NAMALWA (cell line): Measurements from ENCODE around the gene DUSP8.
A peak's percentile ranks its signal among the peaks of the same experiment; 100 is the strongest.
"Not testable (repeated sequence)": the region's sequence is repeated elsewhere in the genome, so short reads cannot be mapped to it uniquely, and the experiment has no call there.

Experiments
- DNase-seq: peaks from one replicate; pipeline ENCODE4 v3.0.0-alpha.2; 2015; ENCODE audit warnings: low spot score

DUSP8 gene

DNA sequence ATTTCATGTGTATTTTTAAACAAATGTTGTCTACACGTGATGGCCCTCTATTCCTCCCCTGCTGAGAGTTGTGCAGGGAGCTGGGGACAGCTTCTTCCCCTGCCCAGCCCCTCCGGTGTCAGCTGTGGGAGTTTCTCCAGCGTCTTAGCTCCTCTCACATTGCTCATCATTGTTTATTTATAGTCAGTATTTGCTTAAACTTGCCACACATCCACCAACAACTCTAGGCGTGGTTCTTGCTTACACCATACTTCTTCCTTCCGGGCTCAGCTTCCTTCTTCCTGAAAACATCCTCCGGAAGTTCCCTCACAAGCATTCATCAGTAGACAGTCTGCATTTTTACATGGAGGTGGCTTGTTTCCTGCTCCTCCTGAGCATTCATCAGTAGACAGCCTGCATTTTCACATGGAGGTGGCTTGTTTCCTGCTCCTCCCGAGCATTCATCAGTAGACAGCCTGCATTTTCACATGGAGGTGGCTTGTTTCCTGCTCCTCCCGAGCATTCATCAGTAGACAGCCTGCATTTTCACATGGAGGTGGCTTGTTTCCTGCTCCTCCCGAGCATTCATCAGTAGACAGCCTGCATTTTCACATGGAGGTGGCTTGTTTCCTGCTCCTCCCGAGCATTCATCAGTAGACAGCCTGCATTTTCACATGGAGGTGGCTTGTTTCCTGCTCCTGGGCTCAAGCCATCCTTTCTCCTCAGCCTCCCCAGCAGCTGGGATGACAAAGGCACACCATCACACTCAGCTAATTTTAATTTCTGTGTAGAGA is 17.3 kb upstream of the DUSP8 start:
- DNase-seq: not testable (repeated sequence)

DNA sequence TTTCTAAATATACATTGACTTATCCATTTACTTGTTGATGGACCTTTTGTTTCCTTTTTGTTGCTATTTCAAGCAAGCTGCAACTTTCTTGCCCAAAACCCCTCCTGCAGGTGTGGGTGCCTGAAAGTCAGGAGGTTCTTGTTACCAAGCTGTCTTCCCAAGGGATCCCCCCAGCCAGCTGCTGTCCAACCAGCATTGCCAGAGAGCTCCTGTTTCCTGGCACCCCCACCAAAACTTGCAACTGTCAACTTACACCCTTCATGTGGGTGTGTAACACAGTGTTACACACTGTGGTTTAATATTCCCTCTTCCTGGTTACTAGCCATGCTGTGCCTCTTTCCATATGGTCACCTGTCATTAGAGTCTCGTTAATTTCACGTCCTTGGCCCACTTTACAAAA is 14.6 kb upstream of the DUSP8 start:
- DNase-seq: no peak

DNA sequence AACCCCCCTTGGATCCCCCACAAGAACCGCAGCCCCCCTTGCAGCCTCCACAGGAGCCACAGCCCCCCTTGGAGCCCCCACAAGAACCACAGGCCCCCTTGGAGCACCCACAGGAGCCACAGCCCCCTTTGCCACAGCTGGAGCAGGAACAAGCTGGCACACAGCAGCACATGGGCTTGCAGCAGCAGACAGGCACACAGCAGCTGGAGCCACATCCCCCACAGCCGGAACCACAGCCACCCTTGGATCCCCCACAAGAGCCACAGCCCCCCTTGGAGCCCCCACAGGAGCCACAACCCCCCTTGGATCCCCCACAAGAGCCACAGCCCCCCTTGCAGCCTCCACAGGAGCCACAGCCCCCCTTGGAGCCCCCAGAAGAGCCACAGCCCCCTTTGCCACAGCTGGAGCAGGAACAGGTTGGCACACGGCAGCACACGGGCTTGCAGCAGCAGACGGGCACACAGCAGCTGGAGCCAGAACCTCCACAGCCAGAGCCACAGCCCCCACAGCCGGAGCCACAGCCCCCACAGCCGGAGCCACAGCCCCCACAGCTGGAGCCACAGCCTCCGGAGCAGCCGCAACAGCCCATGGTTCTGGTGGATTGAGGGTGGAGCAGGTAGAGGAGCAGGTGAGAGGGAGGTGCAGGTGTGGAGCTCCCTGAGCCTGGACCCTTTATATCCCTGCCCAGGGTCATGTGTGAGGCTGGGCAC is 12.7 kb upstream of the DUSP8 start, which contains the start of gene KRTAP5-1:
TSS of gene KRTAP5-1 (minus strand) at position 623 of the 710 bp plus-strand sequence. CDS start at position 589, 34 bp downstream.
- not testable (repeated sequence) for DNase-seq

DNA sequence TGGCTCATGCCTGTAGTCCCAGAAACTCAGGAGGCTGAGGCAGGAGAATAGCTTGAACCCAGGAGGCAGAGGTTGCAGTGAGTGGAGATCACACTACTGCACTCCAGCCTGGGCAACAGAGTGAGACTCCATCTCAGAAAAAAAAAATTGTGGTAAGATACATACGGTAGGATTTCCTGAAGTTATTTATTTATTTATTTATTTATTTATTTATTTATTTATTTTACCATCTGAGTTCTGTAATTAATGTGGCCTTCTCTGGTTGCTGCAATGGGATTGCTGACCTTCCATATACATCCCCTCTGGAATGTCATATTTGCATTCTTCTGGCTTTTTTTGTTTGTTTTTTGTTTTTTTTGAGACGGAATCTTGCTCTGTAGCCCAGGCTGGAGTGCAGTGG is 10.8 kb upstream of the DUSP8 start:
- DNase-seq: not testable (repeated sequence)

GRCh38 chr11:1581976-1582375 is 9.9 kb upstream of the DUSP8 start:
- DNase-seq: no peak

- DNase-seq: no peak
Measured at GRCh38 chr11:1576825-1577224, 4.8 kb upstream of the DUSP8 start.

DNA sequence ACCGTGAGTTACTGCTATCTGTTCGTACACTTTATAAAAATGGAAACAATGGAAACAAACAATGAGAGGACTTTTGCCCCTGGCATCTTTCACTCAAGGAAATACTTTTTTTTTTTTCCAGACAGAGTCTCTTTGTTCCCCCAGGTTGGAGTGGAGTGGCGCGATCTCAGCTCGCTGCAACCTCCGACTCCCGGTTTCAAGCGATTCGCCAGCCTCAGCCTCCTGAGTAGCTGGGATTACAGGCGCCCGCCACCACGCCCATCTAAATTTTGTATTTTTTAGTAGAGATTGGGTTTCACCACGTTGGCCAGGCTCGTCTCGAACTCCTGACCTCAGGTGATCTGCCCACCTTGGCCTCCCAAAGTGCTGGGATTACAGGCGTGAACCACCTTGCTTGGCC is 3.7 kb upstream of the DUSP8 start:
- not testable (repeated sequence) for DNase-seq

DNA sequence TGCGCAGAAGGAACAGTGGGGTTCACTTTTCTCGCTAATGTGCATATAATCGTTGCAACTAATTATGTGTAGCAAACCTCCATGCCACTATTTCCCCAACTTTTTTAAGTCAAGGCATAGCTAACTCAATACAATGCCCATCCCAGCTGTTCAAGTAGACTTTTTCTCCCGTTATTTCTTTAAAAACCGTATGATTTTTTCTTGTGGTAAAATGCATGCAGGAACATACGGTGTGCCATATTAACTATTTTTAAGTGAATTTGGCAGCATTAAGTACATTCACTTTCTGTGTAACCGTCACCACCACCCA is 2.8 kb upstream of the DUSP8 start:
- no peak for DNase-seq

- DNase-seq: peak; percentile 57
Measured at GRCh38 chr11:1574238-1574932, 2.3 kb upstream of the DUSP8 start.

DNA sequence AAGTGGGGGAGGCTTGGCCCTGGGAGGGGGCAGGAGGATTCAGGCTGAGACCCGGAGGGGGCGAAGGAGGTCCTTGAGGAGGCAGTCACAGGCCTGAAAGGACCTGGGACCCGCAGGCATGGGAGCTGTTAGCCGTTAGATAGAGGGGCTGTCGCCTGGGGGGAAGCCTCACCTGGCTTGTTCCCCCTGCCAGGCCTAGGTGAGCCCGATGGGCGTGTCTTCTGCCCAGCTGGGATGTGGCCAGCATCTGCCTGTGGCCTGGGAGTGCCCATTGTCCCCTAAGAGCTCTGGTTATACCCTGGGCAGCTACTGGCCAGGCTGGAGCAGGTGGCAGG is 1.8 kb upstream of the DUSP8 start:
- DNase-seq: no peak

DNA sequence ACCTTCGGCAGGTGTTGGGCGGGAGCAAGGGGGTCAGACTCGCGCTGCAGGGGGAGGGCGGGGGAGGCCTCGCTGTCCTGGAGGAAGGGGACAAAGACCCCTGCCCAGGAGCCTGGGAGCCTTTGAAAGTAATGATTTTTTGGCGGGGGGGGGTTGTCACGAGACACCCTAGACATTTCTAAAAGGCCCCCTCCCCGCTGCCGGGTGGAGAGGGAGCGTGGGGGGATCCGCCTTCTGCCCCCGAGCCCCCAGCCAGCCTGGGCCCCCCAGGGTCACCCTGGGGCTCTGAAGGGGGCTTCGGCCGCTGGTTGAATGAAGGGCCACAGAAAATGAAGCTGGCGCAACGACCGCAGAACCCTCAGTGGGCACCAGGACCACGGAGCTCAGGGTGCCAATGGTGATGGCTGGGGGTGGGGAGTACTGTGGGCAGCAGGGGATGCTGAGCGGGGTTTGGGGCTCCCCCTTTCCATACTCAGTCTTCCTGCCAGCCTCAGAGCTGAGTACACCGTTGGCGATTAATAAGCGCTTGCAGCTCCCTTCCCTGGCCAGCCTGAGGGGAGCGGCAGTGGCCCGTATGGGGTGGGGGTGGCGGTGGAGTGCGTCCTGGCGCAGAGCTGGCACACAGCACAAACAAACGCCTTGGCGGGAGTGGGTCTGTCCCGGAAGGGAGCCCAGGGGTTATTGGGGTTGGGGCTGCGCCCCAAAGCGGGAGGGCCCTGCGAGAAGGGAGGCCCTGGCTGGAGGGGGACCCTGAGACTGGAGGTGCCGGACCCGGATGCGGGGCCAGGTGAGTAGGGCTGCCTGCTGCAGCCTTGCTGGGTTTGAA is 1.2 kb upstream of the DUSP8 start:
- no peak for DNase-seq

DNA sequence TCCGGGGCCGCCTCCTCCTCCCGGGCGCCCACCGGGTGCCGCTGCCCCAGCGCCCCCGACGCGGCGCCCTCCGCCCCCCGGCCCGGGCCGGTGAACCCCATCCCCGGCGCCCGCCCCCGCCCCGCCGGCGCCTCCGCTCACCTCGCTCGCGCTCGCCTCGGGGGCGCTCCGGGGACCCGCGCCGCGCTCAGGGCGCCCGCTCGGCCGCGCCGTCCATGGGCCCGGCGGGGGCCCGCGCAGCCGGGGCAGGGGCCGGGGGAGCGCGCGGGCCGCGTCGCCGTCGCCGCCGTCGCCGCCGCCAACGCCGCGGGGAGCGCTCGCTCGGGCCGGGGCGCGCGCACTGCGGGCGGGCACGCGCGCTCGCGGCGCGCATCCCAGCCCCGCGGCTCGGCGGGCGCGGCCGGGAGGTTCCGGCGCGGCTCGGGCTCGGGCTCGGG is 293 bp downstream of the DUSP8 start:
- no peak for DNase-seq

DNA sequence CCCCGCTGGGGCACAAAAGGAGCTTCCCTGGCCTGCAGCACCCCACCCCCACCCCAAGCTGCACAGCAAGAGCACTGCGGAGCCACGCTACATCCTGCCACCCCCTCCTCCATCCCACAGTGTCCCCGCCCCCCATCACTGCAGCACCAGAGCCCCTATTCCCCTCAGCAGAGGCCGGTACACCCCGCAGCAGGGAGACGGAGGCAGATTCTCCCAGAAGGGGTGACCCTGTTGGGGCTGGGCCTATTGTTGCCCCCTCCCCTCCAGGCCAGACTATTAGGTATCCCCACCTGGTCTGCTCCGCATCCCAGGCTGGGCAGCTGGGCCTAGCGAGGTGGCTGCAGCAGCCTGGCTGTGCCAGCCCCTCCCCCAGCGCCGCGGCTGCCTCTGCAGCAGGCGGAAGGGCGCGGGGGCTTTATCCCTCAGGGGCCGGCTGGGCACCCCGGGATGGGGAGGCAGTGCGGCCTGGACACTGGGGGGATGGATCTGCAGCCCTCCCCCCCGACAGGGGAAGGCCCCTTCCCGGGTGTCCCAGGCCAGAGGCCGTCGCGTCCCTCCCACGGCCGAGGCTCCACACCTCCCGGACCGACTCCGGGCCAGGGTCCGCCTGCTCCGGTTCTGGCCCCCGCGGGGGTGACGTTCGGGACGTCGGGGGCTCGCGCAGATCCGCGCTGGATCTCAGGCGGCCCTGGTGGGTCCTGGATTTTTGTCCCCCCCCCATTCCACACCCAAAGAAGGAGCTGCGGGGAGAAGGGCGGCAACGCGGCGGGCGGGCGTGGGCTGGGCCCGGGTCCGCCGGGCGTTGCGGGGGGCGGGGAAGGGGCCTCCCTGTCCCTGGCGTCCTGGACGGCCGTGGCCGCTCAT is 943 bp downstream of the DUSP8 start:
- no peak for DNase-seq

GRCh38 chr11:1570531-1570895 is 1.6 kb downstream of the DUSP8 start:
- DNase-seq: no peak

DNA sequence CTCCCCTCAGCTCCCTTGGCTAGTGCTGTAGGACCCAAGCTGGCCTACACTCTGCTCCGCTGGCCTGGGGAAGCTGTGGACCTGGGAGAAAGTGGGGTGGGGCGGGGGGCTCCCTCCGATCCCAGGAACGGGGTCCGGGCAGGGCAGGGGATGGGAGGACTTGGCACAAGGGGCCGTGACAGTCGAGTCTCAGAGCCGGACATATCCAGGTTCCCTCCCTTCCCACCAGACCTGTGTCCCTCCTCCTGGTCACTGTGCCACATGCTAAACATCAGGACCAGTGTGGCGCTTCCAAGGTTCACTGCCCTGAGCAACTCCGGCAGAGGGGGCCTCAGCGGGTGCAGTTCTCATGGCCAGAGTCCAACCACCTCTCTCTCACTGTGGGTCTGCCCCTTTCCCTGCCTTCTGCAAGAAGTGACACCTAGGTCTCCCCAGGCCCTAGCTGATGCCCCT is 2.0 kb downstream of the DUSP8 start:
- DNase-seq: no peak

- no peak for DNase-seq
Measured at GRCh38 chr11:1569251-1569780, 2.8 kb downstream of the DUSP8 start.

GRCh38 chr11:1568441-1568911 is 3.6 kb downstream of the DUSP8 start:
- DNase-seq: peak; percentile 60

- no peak for DNase-seq
Measured at GRCh38 chr11:1567721-1568100, 4.4 kb downstream of the DUSP8 start.

- DNase-seq: no peak
Measured at GRCh38 chr11:1567052-1567720, 4.9 kb downstream of the DUSP8 start.

DNA sequence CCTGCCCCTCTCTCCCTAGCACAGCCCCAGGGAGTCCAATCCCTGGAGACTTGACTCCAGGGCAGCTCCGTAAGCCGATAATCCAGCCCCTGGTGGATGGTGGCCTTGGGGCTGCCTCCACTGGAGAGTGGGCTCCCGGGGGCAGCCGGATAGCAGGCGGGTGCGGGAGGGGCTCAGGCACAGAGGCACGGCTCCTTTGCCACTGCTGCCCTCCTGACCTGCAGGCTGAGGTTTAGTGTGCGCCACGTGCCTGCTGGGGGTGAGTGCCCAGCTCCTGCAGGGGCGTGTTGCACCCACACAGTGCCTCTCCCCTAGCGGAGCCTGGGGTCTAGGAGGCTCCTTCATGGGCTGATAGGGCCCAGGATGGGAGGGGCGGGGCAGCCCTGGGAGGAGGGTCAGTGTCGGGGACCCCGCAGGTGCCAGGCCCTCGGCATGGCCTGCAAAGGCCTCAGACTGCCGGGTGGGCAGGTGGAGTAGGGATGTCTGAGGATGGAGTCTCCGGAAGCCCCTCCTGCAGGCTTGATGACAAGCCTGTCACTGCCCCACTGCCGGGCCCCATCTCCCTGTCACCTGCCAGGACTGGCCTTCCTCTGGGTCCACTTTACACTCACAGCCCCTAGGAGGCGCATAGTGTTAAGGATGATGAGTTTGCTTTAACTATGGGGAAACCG is 5.6 kb downstream of the DUSP8 start:
- no peak for DNase-seq
